Neural cell (in vitro differentiated cells): ENCODE data around the gene PDS5B.

Experiments
- EP300 ChIP-seq: fragments of 450-650 bp; conservative IDR thresholded peaks from 2 replicates; pipeline ENCODE4 v1.6.1; 2014; ENCODE audit warnings: antibody characterized with exemption, mild to moderate bottlenecking, moderate library complexity; ENCODE audit not compliant: poor library complexity, severe bottlenecking
- EZH2 ChIP-seq: fragments of 200-600, 300-800 bp; shearing (Covaris generic), sonication (generic); IDR thresholded peaks from 2 replicates; pipeline ENCODE4 v1.6.1; 2014; ENCODE audit warnings: antibody characterized with exemption, low read length, borderline replicate concordance, mild to moderate bottlenecking; ENCODE audit not compliant: insufficient read depth, poor library complexity, severe bottlenecking
- MXI1 ChIP-seq: fragments of 450-650 bp; conservative IDR thresholded peaks from 2 replicates; pipeline ENCODE4 v1.6.1; 2014; ENCODE audit warnings: antibody characterized with exemption, mild to moderate bottlenecking; ENCODE audit not compliant: poor library complexity, severe bottlenecking
- POLR2AphosphoS5 ChIP-seq: IDR thresholded peaks from 2 replicates; pipeline ENCODE4 v1.6.1; 2012
- RAD21 ChIP-seq: fragments of 450-650 bp; conservative IDR thresholded peaks from 2 replicates; pipeline ENCODE4 v1.6.1; 2014; ENCODE audit warnings: antibody characterized with exemption, mild to moderate bottlenecking, moderate library complexity
- SMC3 ChIP-seq: fragments of 450-650 bp; conservative IDR thresholded peaks from 2 replicates; pipeline ENCODE4 v1.6.1; 2014; ENCODE audit warnings: antibody characterized with exemption, mild to moderate bottlenecking, moderate library complexity; ENCODE audit not compliant: poor library complexity
- TAF1 ChIP-seq: IDR thresholded peaks from 2 replicates; pipeline ENCODE4 v1.6.1; 2012; ENCODE audit warnings: low read depth
- TF ChIP-seq, protein P1 (sequence below): fragments of 450-650 bp; IDR thresholded peaks from 2 replicates; pipeline ENCODE4 v1.5.1; 2014; ENCODE audit warnings: antibody characterized with exemption, mild to moderate bottlenecking, moderate library complexity; ENCODE audit not compliant: poor library complexity, severe bottlenecking
- TF ChIP-seq, protein P2 (sequence below): IDR thresholded peaks from 2 replicates; pipeline ENCODE4 v1.6.1; 2012; ENCODE audit warnings: borderline replicate concordance

DNA sequence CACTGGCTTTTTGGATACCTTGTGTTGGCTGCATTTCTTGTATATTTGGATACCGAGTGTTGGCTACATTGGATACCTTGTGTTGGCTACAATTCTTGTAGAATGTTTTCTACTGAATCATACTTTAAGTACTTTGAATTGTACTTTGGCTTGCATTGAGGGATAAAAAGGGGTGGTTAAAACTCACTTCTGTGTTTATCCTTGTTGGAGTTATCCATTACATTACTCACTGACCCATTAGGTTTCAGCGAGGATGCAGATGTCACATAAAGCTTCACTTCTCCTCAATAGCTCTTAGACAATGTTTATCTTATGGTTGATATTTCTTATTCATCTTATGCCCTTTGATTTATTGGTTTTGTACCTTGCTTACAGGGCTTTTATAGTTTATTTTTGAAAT is 43.1 kb downstream of the PDS5B start:
- TF ChIP-seq, protein P1, sequence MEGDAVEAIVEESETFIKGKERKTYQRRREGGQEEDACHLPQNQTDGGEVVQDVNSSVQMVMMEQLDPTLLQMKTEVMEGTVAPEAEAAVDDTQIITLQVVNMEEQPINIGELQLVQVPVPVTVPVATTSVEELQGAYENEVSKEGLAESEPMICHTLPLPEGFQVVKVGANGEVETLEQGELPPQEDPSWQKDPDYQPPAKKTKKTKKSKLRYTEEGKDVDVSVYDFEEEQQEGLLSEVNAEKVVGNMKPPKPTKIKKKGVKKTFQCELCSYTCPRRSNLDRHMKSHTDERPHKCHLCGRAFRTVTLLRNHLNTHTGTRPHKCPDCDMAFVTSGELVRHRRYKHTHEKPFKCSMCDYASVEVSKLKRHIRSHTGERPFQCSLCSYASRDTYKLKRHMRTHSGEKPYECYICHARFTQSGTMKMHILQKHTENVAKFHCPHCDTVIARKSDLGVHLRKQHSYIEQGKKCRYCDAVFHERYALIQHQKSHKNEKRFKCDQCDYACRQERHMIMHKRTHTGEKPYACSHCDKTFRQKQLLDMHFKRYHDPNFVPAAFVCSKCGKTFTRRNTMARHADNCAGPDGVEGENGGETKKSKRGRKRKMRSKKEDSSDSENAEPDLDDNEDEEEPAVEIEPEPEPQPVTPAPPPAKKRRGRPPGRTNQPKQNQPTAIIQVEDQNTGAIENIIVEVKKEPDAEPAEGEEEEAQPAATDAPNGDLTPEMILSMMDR: no peak
- TF ChIP-seq RAD21 (no peak), SMC3 (no peak), EP300 (no peak), EZH2 (no peak), POLR2AphosphoS5 (no peak), TAF1 (no peak), MXI1 (no peak)
- TF ChIP-seq, protein P2, sequence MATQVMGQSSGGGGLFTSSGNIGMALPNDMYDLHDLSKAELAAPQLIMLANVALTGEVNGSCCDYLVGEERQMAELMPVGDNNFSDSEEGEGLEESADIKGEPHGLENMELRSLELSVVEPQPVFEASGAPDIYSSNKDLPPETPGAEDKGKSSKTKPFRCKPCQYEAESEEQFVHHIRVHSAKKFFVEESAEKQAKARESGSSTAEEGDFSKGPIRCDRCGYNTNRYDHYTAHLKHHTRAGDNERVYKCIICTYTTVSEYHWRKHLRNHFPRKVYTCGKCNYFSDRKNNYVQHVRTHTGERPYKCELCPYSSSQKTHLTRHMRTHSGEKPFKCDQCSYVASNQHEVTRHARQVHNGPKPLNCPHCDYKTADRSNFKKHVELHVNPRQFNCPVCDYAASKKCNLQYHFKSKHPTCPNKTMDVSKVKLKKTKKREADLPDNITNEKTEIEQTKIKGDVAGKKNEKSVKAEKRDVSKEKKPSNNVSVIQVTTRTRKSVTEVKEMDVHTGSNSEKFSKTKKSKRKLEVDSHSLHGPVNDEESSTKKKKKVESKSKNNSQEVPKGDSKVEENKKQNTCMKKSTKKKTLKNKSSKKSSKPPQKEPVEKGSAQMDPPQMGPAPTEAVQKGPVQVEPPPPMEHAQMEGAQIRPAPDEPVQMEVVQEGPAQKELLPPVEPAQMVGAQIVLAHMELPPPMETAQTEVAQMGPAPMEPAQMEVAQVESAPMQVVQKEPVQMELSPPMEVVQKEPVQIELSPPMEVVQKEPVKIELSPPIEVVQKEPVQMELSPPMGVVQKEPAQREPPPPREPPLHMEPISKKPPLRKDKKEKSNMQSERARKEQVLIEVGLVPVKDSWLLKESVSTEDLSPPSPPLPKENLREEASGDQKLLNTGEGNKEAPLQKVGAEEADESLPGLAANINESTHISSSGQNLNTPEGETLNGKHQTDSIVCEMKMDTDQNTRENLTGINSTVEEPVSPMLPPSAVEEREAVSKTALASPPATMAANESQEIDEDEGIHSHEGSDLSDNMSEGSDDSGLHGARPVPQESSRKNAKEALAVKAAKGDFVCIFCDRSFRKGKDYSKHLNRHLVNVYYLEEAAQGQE: no peak
